ENCODE results near the gene FLRT2. TPM values are rescaled to one million over a fixed set of nuclear protein-coding genes. Genes with fewer than 3 reads are reported as not detected.

FLRT2 gene
- total and polyA plus RNA-seq, 9 of the 15 experiments (the other 6 are each of a cell fraction or from before 2014, with no cell fraction given), result 0.02 TPM; not detected in 8

DNA sequence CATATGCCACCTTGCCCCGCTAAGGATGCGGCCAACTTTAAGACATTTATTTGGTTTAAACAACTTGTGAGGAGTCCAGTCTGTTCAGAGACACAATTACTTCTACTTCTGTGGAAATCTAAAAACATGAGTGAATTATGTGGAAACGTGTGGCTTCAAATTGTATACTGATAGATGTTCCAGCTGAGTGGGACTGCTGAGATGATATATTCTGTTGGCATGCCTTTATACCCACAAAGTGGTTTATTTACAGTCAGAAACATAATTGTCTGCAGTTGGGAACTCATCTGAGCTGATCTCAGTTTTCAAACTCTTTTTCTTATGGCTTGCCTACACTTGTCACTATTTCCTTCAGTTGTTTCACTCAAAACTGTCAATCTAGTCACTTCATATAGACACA is 67.8 kb downstream of the FLRT2 start:
- ChIA-PET CTCF (ENCODE audit: low intra/inter-chr PET ratio) (no interaction called here), POLR2A (no interaction called here)
- ATAC-seq (no peak), DNase-seq (ENCODE audit: extremely low read depth in 1 of 4, low spot score in 3 of 4) (no peak), FAIRE-seq (no peak)
- Histone ChIP-seq H3K4me3 (no peak overlapping the region), H3K9me1 (ENCODE audit: control insufficient read depth, insufficient read depth, low read length) (no peaks in the 10 kb centered on the region), H3K36me3 (ENCODE audit: control insufficient read depth, insufficient read depth, low read length) (no peaks in the 10 kb centered on the region), H3K79me2 (ENCODE audit: control insufficient read depth, insufficient read depth, low read length) (no peaks in the 10 kb centered on the region), H3K27me3 (ENCODE audit: control insufficient read depth in 2 of 2, insufficient read depth in 2 of 2, low read length in 2 of 2) (no peaks in the 10 kb centered on the region), H3K9me3 (replicated peaks; ENCODE audit: control insufficient read depth, insufficient read depth, low read depth, low read length) (no peaks in the 10 kb centered on the region), H2AFZ (ENCODE audit: low read depth, low read length) (no peak overlapping the region), H3K4me1 (replicated peaks in 1 of 2; ENCODE audit: control insufficient read depth in 2 of 2, insufficient read depth in 2 of 2, low read length in 2 of 2) (no peaks in the 10 kb centered on the region), H4K20me1 (replicated peaks; ENCODE audit: control insufficient read depth, insufficient read depth, low read length) (no peaks in the 10 kb centered on the region), H3K9ac (ENCODE audit: insufficient read depth in 1 of 2, low read depth in 2 of 2, low read length in 2 of 2) (no peak overlapping the region), H3K4me2 (ENCODE audit: insufficient read depth, low read length) (no peak overlapping the region), H3K27ac (ENCODE audit: extremely low read depth, low read depth, low read length) (no peak overlapping the region)
- WGBS (ENCODE audit: insufficient coverage, low coverage, missing lambda C conversion rate), result 0% methylated on average over 3 of the region's 3 CpGs
- in situ Hi-C loops (cut with MboI), result no loop called here
- TF ChIP-seq ZNF124 (CRISPR knock-in tag; IDR thresholded peaks at IDR 0.05), result no peak
- TF ChIP-seq CREB3L1 (IDR thresholded peaks at IDR 0.05; ENCODE audit: borderline replicate concordance, low read depth), result no peak
- TF ChIP-seq, protein P1, sequence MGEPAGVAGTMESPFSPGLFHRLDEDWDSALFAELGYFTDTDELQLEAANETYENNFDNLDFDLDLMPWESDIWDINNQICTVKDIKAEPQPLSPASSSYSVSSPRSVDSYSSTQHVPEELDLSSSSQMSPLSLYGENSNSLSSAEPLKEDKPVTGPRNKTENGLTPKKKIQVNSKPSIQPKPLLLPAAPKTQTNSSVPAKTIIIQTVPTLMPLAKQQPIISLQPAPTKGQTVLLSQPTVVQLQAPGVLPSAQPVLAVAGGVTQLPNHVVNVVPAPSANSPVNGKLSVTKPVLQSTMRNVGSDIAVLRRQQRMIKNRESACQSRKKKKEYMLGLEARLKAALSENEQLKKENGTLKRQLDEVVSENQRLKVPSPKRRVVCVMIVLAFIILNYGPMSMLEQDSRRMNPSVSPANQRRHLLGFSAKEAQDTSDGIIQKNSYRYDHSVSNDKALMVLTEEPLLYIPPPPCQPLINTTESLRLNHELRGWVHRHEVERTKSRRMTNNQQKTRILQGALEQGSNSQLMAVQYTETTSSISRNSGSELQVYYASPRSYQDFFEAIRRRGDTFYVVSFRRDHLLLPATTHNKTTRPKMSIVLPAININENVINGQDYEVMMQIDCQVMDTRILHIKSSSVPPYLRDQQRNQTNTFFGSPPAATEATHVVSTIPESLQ (CRISPR knock-in tag; IDR thresholded peaks at IDR 0.05), result no peak
- TF ChIP-seq ILF3 (IDR thresholded peaks at IDR 0.05; ENCODE audit: borderline replicate concordance), result no peak
- TF ChIP-seq KAT8 (IDR thresholded peaks at IDR 0.05; ENCODE audit: low read depth), result no peak
- TF ChIP-seq ZNF24 (IDR thresholded peaks at IDR 0.05), result no peak
- TF ChIP-seq ARID2 (IDR thresholded peaks at IDR 0.05), result no peak
- TF ChIP-seq SMAD4 (CRISPR knock-in tag; conservative IDR thresholded peaks at IDR 0.05), result no peak
- TF ChIP-seq MXD1 (CRISPR knock-in tag; IDR thresholded peaks at IDR 0.05; ENCODE audit: borderline replicate concordance, poor library complexity, severe bottlenecking), result no peak
- intact Hi-C loops (cut with micrococcal nuclease), result loop anchor here (5.0 kb wide), 1 partner anchor 1085 kb away; no protein-coding TSS in a partner anchor
- no TSS peak for BruUV-seq (replicated peaks)

All from K562 (cell line).